Activated effector memory CD4-positive, alpha-beta T cell treated with anti-CD3 and anti-CD28 coated beads, Interleukin-2, amount 50 U/mL, for 16 hours (primary cell): ENCODE results near the gene ABCD3.
"Not testable (repeated sequence)": the region's sequence is repeated elsewhere in the genome, so short reads cannot be mapped to it uniquely, and the experiment has no call there.

Experiments
- DNase-seq: peaks from one replicate; pipeline ENCODE4 v3.0.0-alpha.2; 2020

Gene ABCD3

DNA sequence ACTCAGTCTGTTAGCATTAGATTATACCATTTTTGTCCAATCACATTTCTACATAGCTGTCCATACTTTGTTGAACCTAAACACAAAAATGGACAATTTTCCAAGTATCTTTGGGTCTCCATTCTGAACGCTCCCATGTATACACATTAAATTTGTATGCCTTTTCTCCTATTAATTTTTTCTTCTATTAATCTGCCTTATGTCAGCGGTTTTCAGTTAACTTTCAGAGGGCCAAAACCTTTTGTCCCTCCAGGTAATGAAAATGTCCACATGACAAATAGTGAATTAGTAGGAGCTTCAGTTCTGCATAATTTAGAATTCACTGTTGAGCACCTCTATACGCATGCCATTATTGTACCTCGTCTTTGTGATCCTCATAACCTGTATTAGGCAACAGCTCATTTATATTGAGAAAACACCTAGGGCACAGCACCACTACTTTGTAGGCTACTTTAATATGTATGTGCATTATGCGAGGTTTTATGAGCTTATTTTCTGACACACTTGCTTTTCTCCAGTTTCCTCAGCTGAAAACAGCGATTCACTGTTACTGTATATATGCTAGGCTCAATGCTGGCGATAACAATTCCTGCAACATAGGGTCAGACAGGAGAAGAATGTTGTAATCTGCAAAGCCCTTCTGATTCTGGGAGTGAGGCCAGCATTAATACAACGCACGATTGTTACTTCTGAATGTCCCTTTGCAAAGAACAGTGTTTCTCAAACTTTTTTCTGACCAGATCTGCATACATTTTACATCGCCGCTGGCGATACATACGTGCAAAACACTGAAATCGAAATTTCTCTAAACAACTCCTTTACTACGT is 1.1 kb upstream of the ABCD3 start:
- DNase-seq = no peak

DNA sequence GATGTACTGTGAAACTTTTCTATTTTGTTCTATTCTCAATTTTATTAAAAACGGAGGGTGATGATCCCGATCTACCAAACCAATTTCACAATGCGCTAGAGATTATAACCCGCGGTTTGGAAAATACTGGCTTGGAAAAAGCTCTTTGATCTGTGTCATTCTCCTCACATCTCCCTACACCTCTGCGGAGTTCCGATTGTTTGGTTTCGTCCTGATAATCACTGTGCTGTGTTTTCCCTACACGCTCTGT is 536 bp upstream of the ABCD3 start:
- DNase-seq = no peak

DNA sequence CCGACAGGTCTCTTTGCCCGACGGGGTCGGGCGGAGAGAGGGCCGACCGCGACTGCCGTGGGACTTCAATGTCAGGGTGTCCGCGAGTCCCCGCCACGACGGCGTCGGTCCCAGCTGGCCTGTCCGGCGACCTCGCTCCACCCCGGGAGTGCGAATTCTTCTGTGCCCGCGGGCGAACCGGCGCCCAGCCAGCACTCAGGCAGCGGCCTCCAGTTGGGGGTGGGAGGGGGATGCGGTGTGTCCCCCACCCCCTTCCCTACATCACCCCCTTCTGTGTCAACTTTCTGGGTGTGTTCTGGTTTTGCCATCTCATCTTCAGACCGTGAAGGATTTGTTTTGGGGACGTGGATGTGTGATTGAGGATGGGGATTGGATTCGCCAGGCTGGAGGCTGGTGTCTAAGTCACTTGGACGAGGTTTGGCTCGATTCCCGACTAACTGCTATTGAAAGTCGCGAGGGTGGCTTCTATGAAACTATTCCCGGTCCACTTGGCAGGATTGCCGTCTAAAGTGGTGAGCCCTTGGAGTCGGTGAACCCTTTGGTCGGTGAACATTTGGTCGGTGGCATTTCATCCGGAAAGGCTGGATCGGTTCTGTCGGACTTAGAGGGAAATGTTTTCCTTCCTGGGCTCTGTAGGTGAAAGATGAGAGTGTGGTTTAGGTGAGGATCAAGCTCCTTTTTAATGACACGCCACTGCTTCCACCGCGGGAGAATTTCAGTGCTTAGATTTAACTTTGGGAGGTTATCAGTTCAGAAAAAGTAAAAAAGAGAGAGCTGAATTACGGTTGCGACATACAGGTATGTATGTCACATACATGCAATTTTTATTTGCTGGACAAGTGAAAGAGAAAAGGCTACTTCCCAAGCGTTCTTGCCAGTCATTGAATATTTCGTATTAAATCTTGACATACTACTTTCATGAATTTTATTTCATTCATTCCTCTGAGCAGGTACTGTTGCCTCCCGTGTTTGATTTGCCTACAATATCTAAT is 771 bp downstream of the ABCD3 start:
- no peak for DNase-seq

DNA sequence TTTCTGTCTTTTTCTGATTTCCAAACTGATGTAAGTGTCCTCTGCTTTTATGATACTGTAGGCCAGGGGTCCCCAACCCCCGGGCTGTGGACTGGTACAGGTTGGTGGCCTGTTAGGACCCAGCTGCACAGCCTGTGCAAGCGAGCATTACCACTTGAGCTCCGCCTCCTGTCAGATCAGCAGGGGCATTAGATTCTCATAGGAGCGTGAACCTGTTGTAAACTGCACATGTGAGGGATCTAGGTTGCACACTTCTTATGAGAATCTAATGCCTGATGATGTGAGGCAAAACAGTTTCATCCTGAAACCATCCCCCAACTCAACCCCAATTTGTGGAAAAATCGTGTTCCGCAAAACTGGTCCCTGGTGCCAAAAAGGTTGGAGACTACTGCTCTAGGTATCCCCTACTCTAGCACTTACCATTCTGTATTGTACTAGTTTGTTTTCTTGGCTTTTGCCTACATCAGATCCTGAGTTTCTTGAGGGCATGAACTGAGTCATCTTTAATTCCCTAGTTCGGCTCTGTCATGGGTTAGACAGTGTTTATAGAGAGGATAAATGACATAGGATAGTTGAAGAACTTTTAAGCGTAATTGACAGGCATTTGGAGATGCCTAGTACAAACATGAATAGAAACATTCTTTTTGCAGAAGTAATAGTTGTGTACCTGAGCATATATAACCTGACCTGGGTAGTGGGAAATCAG is 4.1 kb downstream of the ABCD3 start:
- DNase-seq = no peak

DNA sequence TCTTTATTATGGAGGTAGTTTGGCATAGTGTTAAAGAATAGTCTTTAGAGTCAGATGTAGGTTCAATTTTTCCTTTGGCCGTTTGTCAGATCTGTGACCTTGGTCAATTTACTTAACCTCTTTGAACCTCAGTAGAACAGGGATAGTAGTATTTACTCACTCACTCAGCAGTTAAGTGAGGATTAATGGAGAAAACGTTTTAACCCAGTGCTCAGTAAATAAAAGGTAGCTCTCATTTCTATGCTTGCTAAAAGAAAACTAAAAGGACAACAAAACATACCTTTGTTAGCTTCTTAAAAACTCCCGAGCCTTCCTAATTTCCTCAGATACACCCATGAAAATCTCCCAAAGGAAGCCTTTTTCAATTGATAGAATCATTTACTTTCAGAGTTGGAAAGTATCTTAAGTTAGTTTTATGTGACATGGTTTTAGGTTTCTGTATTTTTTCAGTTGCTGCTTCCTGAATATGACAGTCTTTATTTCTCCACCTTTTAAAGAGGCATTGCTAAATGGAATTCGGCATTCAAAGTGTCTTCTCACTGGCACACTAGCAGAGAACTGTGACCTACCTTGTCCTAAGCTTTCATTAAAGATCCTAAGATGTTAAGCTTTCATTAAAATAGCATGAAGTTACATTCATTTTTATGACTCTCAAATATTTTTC is 7.8 kb downstream of the ABCD3 start:
- no peak for DNase-seq

DNA sequence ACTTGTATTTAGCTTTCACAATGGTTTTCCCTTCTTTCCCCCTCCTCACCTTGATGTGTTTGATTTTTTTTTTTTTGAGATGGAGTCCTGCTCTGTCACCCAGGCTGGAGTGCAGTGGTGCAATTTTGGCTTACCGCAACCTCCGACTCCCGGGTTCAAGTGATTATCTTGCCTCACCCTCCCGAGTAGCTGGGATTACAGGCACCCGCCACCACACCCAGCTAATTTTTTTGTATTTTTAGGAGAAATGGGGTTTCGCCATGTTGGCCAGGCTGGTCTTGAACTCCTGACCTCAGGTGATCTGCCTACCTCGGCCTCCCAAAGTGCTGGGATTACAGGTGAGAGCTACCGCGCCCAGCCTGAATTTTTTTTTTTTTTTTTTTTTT is 8.3 kb downstream of the ABCD3 start:
- not testable (repeated sequence) for DNase-seq

DNA sequence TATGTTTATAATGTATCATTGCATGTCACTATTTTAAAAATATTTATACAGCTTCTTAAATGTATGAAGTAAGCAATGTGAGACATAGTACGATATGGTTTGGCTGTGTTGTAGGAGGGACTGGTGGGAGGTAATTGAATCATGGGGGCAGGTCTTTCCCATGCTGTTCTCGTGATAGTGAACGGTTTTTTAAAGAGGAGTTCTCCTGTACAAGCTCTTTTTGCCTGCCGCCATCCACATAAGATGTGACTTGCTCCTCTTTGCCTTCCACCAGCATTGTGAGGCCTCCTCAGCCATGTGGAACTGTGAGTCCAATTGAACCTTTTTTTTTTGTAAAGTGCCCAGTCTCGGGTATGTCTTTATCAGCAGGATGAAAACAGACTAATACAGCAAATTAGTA is 10.3 kb downstream of the ABCD3 start:
- DNase-seq = no peak

DNA sequence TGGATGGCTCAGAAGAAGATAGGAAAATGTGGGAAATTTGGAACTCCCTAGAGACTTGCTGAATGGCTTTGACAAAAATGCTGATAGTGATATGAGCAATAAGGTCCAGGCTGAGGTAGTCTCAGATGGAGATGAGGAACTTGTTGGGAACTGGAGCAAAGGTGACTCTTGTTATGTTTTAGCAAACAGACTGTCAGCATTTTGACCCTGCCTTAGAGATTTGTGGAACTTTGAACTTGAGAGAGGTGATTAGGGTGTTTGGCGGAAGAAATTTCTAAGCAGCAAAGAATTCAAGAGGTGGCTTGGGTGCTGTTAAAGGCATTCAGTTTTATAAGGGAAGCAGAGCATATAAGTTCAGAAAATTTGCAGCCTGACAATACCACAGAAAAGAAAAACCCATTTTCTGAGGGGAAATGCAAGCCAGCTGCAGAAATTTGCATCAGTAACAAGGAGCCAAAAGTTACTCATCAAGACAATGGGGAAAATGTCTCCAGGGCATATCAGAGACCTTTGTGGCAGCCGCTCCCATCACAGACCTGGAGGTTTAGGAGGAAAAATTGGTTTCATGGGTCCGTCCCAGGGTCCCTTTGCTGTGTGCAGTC is 10.8 kb downstream of the ABCD3 start:
- DNase-seq = not testable (repeated sequence)

DNA sequence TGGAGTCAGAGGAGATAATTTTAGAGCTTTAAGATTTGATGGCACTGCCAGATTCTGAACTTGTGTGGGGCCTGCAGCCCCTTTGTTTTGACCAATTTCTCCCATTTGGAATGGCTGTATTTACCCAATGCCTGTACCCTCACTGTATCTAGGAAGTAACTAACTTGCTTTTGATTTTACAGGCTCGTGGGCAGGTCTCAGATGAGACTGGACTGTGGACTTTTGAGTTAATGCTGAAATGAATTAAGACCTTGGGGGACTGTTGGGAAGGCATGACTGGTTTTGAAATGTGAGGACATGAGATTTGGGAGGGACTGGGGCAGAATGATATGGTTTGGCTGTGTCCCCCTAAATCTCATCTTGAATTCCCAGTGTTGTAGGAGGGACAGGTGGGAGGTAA is 11.9 kb downstream of the ABCD3 start:
- not testable (repeated sequence) for DNase-seq

DNA sequence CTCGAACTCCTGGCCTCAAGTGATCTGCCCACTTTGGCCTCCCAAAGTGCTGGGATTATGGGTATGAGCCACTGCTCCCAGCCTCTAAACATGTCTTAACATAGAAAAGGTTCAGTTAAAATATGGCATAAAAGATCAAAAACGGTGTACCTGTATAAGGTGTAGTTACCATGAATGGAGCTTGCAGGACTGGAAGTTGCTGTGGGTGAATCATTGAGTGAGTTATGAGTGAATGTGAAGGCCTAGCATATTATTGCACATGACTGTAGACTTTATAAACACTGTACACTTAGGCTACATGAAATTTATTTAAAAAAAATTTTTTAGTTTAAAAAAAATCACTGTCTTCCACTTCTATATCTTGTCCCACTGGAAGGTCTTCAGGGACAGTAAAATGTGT is 15.7 kb downstream of the ABCD3 start:
- no peak for DNase-seq

DNA sequence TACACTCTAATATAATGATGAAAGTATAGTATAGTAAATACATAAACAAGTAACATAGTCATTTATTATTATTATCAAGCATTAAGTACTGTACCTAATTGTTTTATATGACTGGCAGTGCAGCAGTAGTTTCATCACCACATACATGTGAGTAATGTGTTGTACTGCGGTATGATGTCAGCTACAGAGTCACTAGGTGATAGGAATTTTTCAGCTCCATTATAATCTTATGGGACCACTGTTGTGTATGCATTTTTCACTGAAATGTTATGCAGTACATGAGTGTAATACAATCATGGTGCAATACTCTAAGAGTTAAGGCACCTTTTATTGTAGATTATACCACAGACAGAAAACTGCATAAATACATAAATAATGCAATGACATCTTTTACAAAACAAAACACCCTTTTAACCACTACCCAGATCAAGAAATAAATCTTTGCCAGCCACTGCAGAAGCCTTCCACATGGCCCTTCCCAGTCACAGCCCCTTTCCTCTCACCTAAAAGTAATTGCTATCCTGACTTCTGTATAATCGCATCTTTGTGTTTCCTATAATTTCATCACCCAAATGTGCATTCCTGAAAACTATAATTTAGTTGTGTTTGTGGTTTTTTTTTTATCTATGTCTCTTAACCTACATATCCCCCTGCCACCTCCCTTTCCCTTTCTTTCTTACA is 16.3 kb downstream of the ABCD3 start:
- no peak for DNase-seq

DNA sequence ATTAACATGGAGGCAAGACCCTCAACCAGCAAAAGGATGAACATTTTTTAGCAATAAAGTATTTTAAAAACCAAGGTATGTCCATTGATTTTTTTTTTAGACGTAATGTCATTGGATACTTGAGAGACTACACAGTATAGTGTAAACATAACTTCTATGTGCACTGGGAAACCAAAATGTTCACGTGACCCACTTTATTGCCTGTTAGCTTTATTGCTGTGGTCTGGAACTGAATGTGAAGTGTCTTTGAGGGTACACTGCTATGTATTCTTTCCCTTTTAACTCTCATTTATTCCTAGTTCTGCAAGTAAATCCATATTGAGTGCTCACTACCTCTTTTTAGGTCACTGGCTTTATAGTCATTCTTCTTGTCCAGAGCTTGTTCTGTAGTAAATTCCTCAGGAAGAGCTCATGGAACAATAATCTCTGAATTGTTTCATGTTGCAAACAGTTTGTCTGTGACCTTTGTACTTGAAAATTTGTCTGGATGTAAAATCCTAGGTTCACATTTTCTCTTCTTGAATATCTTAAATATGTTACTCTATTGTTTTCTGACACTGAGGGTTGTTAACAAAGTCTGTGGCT is 20.6 kb downstream of the ABCD3 start:
- DNase-seq = no peak

DNA sequence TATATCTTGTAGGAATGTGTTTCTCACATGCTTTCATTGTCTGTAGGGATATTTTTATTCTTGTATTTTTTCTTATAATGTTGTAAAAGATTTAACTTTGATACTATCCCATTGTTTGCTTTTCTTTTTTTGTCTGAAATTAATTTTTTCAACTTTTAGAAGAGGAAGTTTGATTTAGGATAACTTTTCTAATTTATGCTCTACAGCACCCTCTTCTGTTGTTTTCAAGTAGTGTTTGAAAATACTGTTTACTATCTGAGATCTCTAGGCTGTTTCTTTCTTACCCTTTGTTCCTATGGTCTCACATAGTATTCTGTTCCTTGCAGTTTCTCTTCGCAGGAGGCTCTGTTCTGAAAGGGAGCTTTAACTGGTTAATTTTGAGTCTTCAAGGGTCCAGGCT is 21.9 kb downstream of the ABCD3 start:
- no peak for DNase-seq

DNA sequence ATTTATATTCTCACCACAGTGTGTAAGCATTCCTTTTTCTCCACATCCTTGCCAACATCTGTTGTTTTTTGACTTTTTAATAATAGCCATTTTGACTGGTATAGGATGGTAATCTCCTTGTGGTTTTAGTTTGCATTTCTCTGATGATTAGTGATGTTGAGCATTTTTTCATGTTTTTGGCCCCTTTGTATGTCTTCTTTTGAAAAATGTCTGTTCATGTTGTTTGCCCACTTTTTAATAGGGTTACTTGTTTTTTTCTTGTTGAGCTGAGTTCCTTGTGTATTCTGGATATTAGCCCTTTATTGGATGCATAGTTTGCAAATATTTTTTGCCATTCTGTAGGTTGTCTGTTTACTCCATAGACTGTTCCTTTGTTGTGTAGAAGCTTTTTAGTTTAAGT is 24.9 kb downstream of the ABCD3 start:
- not testable (repeated sequence) for DNase-seq

DNA sequence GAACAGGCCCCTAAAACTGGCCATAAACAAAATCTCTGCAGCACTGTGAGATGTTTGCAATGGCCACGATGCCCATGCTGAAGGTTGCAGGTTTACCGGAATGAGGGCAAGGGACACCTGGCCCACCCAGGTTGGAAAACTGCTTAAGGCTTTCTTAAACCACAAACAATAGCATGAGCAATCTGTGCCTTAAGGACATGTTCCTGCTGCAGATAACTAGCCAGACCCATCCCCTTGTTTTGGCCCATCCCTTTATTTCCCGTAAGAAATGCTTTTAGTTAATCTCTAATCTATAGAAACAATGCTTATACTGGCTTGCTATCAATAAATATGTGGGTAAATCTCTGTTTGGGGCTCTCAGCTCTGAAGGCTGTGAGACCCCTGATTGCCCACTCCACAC is 26.6 kb downstream of the ABCD3 start:
- not testable (repeated sequence) for DNase-seq

DNA sequence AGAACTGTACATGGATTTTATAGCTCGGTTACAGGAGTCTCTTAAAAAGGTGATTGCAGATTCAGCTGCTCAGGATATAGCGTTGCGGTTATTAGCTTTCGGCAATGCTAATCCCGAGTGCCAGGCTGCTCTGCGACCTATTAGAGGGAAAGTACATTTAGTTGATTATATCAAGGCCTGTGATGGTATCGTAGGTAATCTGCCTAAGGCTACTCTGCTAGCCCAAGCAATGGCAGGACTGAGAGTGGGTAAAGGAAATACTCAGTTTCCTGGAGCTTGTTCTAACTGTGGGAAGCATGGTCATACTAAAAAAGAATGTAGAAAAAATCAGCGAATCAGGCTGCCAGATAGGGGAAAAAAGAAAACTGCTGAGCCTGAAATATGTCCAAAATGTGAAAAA is 27.5 kb downstream of the ABCD3 start:
- not testable (repeated sequence) for DNase-seq

DNA sequence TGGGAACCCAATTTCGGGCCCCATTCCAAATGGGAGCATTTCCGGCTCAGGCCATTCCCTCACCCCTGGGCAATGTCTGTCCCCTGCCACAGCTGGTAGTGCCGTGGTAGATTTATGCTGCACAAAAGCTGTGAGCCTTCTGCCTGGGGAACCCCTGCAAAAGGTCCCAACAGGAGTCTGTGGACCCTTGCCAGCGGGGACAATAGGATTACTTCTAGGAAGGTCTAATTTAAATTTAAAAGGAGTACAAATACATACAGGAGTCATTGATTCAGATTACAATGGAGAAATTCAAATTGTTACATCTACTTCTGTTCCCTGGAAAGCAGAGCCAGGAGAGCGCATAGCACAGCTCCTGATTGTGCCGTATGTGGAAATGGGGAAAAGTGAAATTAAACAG is 28.0 kb downstream of the ABCD3 start:
- DNase-seq = not testable (repeated sequence)

DNA sequence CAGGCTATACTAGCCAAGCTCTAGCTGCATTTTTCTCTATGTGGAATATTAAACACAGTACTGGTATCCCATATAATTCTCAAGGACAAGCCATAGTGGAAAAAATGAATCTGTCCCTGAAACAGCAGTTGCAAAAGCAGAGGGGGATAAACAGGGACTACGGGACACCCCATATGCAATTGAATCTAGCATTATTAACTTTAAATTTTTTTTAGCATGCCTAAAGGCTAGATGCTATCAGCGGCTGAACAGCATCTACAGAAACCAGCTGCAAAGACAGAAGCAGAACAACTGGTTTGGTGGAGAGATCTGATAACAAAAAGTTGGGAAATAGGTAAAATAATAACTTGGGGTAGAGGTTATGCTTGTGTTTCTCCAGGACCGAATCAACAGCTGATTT is 30.6 kb downstream of the ABCD3 start:
- DNase-seq = not testable (repeated sequence)

DNA sequence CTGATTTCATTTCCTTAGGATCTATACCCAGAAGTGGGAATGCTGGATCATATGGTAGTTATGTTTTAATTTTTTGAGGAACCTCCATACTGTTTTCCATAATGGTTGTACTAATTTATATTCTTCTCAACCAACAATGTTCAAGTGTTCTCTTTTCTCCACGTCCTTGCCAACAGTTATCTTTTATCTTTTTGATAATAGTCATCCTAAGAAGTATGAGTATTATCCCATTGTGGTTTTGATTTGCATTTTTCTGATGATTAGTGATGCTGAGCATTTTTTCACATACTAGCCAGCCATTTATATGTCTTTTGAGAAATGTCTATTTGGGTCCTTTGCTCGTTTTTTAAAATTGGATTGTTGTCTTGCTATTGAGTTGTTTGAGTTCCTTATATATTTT is 38.5 kb downstream of the ABCD3 start:
- DNase-seq = no peak

DNA sequence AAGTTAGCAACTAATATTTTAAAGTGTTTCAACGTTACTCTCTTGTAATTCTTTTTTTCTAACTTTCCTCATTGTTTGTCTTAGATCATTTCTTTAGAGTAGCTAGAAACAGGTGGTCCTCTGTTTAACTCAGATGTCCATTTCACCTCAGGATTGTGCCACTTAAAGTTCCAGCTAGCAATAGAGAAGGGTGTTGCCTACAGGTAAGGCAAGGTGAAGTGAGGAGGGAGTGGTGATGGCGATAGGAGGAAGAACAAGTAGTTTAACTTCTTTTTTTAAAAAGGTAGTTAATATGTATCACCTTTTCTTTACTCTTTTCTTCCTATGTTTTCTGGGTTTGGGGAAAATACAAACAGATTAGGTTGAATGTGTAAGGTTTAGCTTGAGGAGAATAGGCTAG is 44.4 kb downstream of the ABCD3 start:
- no peak for DNase-seq

DNA sequence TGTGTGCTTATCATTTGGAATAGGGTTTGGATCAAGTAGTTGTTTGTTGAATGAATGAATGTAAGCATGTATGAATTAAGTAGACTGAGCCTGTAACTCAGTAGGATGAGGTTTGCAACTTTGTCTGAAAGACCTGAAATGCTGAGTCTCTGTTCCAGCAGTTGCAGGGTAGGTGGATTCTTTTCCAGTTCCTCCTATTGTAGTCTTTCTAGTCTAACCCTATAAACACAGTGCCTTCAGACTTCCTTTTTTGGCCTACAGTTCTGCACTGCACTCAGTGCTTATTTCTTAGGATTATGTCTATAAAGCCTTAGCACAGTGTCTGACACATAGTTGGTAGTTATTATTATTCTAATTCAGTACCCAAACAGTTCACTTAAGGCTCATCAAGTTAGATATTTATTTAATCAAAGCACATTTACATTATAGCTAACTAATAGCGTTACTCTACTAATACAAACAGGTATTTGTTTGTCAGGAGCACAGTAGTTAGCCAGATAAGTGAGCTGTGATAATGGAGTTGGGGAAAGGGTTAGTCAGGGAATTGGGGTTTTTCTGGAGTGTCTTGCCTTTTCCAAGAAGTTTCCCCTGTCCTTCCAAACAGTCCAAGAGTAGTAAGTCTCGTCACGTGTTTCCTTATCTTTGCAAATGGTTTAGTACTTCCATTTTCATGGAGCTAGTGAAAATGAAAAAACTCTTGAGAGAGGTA is 45.0 kb downstream of the ABCD3 start:
- DNase-seq = no peak
